Dedifferentiated amniotic fluid mesenchymal stem cell (primary cell): ENCODE results near the gene NEDD4L.

Experiments used
- DNase-seq: peaks from one replicate; pipeline ENCODE4 v3.0.0-alpha.2; 2016; ENCODE audit errors: extremely low spot score

Gene NEDD4L

DNA sequence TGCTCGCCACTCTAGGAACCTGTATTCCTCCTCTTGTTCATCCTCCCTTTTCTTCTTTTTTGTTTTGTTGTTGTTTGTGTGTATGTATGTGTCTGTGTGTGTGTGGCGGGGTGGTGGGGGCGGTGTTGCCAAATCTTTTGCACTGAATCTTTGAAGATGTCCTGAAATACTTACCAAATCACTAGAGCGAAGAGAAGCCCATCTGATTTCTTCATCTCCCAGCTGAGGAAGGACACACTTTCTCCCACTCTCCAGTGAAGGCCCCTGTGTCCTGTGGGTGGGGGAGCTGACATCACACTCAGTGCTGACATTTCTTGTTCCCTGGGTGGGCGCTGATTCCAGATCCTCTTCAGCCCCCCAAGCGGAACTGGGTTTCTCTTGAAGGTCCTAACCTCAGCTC lies 74.5 kb downstream of the NEDD4L start:
- DNase-seq = no peak

DNA sequence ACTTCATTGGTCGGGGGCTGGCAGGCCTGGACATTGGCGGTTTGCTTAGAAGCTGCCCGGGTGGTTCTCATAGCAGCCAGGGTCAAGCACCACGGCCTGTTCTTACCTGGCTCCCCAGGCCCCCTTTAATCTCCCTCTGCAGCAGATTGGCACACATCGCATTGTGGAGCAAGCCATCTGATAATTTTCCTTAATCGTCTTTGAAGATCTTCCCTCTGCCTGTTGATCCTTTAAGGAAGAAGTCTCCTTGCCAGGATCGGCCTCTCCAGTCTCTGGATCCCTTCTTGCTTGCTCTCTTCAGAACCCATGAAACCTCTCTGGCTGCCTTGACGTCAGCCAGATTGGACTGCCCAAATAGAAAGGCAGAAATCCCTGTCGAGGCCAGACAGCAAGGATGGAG lies 75.8 kb downstream of the NEDD4L start:
- no peak for DNase-seq

DNA sequence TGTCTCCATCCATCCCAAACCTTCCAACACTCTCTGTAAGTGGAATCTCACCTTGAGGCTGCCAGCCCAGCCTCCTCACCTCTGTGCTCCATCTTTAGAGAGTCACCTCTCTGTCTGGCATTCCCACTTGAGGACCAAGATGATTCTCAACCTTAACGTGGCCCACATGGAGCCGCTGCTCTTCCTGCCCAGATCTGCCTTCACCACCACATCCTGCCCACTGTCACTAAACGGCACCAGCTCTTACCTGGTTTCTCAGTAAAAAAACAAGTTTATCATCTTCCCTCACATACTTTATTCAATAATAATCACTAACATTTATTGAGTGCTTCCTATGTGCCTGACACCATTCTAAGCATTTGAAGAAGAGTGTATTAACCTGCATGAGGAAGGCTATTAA lies 80.4 kb downstream of the NEDD4L start:
- no peak for DNase-seq

DNA sequence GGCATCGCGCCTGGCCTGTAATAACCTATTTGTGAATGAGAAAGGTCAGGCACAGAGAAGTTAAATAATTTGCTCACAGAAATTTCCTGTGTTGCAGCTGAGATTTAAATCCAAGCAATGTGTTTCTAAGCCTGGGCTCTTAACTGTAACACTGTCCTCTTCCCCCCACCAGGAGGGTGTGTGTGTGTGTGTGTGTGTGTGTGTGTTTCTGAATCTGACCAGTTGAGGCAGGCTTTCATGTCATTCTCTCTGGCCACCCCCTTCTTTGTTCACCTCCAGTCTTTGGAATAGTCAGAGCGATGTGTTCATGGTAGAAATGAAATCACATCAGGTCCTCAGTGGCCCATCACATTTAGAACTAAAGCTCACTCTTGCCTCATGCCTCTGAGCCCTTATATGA lies 81.2 kb downstream of the NEDD4L start:
- no peak for DNase-seq

DNA sequence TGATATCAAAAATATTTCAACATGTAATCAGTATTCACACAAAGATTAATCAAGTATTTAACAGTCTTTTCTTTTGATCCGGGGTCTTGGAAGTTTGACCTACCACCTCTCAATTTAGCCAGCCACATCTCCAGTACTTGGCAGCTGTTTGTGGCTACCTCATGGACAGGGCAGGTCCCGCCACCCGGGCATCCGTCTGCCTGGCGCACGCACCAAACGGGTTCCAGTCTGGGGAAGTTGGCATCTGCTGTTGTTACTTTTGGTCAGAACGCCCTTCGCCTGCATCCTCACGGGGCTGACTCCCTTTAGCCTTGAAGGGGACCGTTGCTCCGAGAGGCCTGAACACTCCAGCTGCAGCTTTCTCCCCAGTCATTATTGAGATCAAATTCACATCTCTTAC lies 81.7 kb downstream of the NEDD4L start:
- DNase-seq = no peak

DNA sequence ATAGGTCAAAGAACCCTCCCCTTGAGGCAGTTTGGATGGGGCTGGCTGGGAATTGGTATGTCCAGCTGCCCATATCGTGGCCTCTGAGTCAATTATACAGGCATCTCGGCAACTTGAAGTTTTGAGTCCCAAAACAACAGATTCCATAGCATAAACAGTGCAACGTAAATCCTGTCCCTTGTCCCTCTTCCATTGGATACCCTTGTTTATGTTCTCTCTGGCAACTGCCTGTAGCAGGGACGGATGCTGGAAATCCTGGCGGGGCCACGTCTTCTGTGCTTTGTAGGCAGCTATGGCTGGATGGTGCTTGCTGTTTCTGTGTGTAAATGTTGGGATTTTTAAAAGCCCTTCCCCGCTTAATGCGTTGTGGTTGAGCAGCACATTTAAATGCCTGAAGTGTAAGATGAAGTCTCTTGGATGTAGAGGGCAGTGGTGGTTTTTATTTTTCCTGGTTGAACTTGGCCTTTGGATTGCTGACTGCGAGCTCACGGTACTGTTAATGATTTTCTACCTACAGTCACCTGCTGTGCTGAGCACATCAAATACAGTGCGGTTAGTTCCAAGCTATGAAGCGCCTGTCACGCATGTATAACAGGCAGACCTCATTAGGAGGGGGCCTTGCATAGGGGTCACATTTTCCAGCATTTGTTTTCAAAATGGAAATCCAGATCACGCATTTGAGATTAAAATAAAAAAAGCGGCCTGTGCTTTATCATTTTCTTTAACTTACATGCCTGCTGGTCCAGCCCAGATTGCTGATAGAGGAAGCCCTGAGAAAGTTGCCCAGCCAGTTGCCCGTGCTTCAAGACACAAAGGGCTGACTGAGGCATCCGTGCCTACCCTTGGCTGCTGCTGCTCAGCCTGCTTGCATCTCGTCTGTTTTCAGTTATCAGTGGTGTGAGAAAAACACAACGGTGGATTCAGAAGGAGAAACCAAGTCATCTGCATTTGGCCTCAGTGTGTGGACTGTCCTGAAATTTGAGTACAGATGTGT lies 84.7 kb downstream of the NEDD4L start:
- no peak for DNase-seq

DNA sequence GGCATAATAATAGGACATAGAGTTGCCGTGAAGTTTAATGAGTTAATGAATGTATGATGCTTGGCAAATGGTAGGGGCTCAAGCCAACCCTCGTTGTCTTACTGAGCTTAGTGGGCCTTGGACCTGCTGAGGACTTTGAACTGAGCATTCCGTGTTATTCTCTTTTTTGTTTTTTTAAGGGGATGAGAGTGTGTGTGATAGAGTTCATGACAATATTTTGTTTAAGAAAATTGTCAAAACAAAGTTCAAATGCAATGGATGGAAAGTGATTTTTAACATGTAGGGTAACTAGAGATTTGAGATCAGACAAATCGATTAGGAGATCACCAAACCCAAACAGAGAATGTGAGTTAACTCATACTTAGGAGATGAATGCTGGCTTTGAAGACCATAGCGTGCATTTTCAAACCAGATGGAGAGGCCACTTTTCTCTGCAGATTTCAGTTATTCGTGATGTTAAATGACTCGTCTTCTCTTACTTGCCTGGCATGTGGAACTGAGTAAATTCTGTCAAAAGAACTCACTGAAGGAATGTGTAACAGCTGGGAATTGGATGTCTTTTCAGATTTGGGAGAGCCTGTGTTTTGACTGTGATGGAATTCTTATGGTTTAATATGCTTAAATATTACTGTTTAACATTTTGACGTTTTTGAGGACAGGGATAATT lies 88.7 kb downstream of the NEDD4L start:
- DNase-seq = peak; percentile 75

DNA sequence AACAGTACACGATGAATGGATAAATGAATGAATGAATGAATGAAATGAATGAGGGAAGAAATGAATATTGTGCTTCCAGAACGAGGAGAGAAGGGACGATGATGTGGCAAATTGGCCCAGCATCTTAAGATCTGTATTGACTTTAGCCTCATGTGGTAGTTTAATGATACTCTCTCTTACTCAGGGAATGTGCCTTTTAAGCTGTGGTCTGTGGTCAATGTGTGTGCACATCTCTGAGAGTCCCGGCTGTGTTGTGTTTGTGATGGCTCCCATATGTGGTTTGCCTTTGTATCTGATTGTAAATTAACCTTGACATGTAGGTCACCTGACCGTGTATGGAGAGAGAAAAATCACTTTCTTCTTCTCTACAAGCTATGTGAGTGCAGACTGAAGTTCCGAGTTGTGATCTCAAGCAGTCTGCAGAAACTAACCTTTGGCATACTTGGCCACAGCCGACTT lies 91.2 kb downstream of the NEDD4L start:
- peak; percentile 54 for DNase-seq

DNA sequence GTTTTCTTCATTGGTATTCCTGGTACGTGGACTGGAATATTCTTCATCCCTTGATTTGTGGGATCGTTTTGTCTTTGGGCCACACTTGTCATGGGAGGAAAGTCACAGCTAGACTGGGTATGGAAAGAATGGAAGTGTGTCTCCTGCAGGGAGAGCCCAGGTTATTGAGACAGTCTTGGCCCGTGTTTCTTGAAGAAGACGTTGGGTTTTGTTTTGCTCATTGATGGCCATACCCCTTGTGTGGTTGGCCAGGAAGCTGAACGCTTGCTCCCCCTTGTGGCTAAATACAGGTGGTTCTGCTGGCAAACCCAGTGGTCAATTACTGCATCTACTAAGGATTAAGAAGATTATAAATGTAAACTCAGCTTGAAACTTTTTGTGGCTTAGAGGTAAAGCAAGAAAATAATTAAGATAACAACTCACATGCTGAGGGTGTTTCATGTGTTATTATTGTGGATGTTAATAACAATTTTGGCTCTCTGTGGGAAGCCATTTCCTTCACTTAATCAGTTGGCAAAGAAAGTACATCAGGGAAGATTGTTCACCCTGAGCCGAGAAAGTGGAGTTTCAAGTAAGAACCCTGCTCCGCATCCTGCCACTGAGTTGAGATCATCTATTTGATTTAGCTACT lies 91.8 kb downstream of the NEDD4L start:
- DNase-seq = peak; percentile 36

DNA sequence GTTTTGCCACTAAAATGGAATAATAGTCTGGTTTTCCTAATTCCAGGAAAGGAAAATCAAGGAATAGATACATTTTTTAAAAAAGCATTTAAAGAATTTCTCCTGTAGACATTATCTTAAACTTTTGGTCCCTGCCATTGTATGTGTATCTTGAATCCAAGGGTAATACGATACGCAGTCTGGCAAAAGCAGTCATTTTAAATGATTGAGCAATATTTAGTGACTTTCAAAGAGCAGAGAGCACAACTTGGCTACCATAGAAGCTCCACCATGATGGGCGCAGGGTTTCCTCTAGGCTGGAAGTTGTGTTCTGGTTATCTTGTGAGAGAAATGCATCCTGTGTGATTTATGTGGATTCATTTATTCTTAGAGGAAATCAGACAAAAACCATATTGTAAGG lies 92.9 kb downstream of the NEDD4L start:
- DNase-seq = no peak

DNA sequence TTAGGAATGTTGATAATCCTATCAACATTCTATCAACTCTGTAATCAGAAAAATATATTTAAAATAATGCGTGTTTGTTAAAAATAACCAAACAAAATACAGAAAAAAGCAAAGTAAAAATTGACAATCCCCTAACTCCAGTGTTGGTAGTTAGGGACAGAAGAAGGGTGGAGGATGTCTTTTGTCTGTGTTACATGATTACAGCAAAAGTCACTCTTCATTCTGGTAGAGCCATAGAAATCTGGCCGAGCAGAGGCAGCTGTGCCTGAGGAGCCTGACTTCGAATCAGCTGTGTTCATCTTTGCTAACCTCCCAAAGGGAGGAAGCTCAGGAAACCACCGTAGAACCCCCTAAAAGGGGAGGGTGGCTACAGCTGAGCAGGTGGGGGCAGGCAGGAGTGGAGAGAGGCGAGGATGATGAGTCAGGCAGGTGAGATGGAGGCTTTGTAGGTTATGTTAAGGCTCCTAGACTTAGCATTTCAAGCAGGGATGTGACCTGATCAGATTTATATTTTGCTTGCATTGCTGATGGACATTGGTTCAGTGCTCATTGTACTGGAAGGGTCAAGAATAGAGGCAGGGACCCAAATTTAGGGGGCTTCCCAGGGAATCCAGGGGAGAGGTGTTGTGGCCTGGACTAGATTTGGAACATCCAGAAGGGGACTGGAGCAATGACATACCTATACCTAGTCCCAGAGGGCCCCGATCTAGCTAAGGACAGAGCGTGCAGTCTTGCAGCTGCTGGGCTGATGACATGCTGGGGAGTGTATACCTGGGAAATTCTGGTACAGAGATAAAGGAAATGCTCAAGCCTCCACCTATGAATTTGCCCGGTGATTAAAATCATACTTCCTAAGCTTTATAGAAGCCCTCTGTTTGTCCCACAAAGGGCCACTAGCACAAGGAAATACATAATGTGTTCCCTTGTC lies 95.7 kb downstream of the NEDD4L start:
- no peak for DNase-seq

DNA sequence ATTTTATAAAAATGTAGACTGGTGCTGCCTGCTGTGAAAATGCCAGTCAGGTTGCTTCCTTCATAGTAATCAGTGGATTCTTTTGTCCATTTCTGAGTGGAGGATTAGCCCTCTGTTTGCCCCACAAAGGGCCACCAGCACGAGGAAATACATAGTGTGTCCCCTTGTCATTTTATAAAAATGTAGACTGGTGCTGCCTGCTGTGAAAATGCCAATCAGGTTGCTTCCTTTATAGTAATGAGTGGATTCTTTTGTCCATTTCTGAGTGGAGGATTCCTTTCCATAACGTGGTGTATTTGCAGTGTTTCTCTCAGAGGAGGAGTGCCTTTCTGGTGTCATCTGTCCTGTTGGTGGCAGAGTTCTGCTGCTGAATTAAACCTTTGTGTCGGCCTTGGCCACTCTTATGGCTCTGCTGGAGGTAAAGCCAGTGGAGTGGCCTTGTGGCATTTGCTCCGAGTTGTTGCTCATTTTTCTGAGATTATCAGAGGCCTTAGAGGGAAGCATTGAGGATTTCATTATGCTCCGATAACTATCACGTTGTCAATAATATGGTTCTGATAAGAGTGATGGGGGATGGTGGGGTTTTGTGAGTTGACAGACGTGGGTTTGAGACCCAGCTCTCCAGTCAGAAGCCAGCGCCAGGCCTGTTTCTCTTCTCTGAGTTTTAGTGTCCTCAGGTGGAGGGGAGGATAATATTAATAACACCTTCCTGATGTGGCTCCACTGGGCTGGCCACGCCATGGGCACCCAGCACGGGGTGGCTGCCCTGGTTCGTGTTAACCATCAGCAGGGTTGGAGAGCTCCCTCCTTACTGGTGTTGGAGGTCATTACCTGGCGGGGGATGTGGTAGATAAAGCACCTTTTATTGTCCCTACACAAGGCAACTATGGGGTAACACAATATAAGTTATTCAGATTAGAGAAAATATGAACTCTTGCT lies 96.6 kb downstream of the NEDD4L start:
- no peak for DNase-seq

DNA sequence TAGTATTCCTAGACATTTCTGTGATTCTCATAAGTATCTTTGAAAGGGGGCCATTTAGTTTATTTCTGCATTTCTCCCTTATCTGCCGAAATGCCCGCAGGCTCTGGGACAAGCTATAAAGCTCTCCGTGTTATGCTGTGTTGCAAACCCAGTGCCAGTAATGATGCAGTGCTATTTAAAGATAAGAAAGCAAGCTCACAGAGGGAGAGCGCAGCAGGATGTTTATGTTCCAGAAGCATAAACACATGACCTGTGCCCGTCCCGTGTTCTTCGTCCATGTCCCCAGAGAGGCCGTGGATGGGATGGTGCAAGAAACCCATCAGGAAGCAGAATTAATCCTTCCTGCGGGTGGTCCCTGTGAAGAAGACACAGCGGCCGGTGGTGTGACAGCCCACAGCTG lies 99.4 kb downstream of the NEDD4L start:
- no peak for DNase-seq

DNA sequence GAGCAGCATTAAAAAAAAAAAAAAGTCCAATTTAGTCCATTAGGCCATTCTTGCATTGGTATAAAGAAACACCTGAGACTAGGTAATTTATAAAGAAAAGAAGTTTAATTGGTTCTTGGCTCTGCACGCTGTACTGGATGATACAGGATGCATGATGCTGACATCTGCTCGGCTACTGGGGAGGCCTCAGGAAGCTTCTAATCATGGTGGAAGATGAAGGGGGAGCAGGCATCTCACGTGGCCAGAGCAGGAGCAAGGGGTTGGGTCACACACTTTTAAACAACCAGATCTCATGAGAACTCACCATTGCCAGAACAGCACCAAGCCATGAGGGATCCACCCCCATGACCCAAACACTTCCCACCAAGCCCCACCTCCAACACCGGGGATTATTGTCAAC lies 100.1 kb downstream of the NEDD4L start:
- DNase-seq = no peak

DNA sequence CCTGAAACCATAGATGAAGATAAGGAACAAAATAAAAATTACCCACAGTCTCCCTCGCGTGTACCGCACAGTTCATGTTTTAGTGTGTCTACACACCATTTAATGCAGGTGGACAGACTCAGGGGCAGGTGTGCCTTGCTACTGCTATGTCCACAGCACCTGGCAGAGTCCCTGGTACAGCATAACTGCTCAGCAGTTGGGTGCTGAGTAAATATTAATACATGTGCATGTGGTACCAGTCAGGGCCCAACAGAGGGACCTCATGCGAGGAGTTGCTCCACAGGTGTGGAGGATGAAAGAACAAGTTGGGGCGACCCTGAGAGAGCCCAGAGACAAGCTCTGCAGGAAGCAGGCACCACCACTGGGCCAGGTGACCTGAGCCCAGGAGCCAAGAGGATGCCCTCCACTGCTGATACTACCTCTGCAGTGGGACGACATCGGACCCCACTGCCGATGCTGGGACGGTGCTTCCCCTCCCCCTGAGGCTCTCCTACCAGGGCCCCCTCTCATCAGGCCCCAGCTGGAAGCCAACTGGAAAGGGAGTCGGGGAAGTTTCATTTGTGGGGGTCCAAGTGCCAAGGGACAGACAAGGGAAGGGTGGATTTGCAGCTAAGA lies 100.8 kb downstream of the NEDD4L start:
- DNase-seq = no peak

DNA sequence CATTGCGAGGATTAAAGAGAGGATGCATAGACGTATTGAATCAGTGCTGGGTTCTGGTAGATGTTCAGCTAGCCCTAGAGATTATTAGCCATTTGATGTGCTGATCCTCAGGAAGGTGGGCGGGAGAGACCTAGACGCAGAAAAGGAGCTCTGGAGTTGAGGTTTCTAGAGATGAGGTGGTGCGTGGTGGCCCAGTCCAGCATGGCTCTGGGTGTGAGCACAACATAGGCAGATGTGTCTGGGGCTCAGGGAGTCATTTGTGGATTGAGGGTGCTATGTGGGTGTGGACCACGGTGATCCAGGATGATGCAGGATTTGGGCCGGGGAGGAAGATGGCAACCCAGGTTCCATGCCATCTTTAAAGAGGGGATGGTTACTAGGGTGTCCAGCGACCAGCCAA lies 102.1 kb downstream of the NEDD4L start:
- no peak for DNase-seq

DNA sequence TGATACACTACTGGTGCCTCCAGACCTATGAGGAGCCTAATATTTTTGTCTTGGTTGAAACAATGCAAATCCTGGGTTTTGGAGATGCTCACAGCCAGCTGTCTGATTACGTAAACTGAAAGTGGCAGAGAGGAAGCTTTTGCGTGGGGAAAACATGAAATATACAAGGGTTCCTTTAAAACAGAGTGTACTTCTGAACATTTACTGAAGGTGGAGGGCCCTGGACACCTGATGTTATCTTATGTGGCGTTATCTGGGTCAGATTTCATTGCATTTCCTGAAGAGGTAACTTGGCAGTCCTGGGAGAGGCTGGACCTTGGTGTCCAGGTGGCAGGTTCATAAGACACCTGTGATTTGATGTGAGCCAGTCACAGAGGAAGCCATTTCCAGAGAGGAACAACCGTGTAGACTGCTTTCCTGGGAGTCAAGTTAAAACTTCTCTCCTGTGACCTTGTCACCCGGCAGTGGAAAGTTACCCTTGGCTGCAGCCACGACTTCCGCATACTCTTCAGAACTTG lies 105.0 kb downstream of the NEDD4L start:
- no peak for DNase-seq

DNA sequence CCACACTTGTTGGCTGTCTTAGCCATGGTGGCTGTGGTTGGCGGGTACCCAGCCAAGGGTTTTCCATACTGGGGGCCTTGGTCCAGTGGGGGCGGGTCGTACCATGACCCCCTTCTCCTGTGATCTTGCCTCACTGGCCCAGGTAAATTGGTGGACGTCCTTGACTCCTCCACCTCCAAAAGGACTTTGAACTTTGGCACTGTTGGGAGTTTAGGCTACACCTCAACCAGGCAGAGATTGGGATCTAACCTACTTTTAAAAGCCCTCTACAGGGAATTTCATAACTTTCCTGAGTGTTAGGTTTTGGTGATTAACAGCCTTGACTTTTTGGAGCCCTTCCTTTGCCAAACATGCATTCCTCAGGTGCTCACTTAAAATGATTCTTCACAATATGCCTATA lies 106.7 kb downstream of the NEDD4L start:
- no peak for DNase-seq

DNA sequence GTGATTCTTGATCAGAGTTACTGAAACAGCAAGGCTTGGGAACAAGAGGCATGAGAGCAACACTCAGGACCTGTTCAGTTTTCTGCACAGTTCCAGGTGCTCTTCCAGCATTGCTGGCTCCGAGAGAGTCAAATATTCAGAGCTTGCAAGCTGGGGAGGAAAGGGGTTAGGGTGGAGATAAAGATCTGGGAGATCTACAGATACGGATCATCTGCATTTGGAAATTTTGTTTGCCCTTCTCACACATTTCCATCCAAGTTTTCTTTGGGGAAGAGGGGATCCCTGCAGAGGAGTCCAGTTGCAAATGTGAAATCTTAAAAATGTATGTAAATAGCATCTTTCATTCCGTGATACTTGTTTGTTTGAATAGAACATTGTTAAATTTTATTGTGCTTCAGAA lies 108.2 kb downstream of the NEDD4L start:
- no peak for DNase-seq

DNA sequence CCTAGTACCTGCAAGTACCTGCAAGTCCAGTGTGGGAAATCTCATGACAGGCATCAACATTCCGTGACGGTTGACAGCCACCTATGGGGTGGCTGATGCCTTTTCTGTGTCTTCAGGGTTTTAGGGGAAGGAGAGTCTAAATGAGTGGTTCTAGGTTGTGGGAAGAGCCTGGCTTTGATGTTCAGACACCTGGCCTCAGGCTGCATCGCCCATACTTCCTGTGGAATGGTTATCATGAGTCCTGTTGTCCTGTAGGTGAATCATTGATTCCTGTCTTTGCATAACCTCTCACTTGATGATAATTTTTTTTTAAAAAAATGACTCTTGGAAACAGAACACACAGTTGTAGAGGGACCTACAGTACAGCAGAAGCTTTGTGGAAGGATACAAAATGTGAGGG lies 108.9 kb downstream of the NEDD4L start:
- DNase-seq = no peak
